Inflammatory macrophage treated with lipopolysaccharide for 1 hour (primary cell): ENCODE results near the gene PVR.
"Not testable (repeated sequence)": the region's sequence is repeated elsewhere in the genome, so short reads cannot be mapped to it uniquely, and the experiment has no call there.

Source experiments
- DNase-seq, 2 donors: peaks; one replicate each; pipeline ENCODE4 v3.0.0-alpha.2; 2020 to 2022

Gene PVR

DNA sequence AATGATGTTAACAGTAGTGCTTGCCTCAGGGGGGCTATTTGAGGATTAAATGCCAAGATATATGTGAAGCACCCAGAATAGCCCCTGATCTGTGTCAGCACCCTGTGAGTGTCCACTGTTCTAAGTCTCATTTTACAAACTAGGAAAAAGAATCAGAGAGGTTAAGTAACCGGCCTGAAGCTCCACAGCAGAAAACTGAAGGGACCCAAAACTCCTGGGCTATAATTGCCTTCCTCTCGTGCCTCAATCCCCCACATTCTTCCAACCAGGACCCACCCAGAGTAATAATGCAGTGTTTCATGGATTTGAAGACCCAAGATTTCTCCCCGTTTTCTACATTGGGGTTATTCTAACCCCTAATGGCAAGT is 2.3 kb downstream of the PVR start:
- DNase-seq, result no peak

DNA sequence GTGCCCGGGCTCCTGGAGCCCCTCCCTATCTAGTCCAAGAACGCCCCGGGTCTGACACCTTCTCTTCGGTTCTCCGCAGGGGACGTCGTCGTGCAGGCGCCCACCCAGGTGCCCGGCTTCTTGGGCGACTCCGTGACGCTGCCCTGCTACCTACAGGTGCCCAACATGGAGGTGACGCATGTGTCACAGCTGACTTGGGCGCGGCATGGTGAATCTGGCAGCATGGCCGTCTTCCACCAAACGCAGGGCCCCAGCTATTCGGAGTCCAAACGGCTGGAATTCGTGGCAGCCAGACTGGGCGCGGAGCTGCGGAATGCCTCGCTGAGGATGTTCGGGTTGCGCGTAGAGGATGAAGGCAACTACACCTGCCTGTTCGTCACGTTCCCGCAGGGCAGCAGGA is 3.4 kb downstream of the PVR start:
- DNase-seq, result no peak

DNA sequence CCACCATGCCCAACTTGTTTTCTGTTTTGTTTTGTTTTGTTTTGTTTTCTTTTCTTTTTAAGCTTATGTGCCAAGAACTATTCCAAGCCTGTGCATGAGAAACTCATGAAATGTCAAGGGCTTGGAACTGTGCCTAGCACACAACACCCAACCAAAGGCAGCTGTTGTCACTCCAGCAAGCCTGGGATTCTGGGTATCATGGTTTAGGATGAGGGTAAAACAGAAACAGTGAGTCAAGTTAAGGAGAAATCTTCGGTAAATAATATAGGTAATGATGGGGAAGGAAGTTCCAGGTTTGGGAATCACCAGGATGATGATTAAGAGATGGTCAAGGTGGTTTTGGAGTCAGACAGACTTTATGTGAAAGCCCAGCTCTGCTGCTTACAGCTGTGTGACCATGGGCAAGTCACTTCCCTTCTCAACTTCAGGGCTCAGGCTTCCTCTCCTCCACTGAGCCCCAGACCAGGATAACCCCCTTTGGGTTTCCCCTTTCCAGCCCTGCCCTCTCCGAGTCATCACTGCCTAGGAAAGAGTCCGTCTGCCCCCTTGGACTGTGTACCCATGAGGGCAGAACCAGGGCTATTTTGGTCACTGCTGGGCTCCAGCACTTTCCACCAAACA is 5.0 kb downstream of the PVR start:
- peak; percentile 66 to 81 for DNase-seq

DNA sequence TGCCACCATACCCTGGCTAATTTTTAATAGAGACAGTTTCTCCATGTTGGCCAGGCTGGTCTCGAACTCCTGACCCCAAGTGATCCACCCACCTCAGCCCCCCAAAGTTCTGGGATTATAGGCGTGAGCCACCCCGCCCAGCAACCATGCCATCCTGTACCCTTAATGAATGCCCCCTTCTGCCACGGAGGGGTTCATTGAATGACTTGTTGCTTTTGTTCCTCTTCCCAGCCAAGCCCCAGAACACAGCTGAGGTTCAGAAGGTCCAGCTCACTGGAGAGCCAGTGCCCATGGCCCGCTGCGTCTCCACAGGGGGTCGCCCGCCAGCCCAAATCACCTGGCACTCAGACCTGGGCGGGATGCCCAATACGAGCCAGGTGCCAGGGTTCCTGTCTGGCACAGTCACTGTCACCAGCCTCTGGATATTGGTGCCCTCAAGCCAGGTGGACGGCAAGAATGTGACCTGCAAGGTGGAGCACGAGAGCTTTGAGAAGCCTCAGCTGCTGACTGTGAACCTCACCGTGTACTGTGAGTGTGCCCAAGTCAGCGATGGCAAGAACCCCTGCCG is 6.0 kb downstream of the PVR start:
- DNase-seq, result no peak

DNA sequence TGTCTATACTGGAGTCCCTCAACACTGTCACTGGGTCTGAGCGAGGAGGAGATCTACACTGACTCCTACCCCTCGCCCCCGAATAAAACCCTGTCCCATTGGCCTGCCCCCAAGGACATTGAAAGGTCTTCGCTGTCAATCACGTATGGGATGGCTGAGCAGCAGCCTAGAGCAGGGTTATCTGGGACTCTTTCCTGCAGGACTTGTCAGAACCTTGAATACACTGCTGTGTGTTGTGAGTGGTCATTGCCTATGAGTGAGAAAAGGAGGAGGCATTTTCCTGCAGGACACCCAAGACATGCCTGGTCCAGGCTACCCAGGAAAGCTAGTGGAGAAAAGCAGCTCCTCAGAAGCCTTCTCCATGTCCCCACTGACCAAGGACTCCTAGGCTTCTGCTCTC is 9.6 kb downstream of the PVR start:
- no peak for DNase-seq

DNA sequence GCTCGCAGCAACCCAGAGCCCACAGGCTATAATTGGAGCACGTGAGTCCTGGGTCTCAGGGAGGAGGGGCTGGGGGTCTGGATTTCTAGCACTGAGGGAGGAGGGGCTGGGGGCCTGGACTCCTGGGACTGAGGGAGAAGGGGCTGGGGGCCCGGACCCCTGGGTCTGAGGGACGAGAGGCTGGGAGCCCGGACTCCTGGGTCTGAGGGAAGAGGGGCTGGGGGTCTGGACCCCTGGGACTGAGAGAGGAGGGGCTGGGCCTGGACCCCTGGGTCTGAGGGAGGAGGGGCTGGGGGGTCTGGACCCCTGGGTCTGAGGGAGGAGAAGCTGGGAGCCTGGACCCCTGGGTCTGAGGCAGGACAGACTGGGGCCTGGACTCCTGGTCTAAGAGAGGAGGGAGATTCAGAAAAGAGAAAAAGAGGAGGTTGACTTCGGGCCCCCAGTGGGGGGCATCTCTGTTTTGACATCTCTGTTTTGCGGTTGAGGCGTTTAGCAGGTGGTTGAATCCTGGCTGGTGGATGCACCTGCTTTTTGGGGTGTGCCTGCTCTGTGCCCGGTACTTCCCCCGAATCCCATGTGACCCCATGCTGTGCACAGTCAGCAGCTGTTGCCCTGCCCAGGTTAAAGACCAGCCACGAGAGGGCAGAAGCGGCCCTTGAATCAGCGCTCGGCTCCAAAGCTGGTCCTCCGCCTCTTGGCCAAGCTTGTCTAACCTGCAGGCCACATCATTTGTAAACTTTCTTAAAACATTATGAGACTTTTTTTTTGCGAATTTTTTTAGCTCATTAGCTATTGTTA is 10.5 kb downstream of the PVR start:
- DNase-seq, result peak; percentile 67 to 77

DNA sequence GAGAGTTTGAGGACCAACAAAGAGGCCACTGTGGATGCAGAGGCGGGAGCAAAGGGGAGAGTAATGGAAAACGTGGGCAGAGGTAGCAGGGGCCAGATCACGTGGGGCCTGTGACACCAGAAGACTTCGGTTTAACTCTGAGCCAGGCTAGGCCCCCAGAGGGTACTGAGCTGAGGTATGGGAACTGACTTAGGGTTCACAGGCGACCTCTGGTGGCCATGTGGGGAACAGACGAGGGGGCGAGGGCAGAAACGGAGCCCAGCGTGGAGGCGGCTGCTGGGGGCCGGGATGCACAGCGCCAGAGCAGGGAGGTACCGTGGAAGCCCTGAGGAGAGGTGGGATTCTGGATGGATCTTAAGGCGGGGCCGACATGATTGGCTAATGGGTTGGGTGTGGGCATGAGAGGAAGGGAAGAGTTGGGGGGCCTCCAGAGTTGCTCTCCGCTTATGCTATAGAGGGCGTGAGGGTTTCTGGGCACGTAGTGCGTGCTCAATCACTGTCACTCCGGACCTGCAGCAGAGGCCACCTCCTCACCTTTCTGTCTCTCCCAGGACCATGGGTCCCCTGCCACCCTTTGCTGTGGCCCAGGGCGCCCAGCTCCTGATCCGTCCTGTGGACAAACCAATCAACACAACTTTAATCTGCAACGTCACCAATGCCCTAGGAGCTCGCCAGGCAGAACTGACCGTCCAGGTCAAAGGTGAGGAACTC is 13.7 kb downstream of the PVR start:
- DNase-seq, result peak; percentile 40 to 79

DNA sequence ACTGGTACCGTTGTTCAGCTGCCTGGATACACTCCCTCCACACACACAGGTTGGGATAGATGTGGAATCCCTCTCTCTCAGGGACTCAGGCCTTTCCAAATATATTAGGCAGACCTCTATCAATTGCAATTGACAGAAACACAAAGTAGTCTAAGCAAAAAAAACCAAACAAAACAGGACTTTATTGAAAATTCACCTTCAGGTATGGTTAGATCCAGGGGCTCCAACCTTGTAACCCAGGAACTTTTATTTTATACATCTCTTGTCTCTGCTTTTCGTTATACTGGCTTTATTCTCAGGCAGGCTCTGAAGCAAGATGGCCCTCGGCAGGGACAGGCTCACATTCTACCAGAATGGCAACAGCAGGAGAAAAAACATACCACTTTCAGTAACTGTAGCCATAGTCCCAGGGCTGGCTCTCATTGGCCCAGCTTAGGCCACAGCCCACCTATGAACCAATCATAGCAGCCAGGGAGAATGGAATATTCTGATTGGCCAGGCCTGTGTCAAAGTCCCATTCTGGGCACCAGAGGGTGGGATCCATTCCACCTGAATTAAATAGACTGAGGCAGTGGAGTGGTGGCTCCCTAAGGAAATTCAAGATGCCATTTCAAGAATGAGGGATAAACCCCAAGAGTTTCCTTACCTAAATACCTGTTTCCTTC is 14.5 kb downstream of the PVR start:
- DNase-seq, result no peak

DNA sequence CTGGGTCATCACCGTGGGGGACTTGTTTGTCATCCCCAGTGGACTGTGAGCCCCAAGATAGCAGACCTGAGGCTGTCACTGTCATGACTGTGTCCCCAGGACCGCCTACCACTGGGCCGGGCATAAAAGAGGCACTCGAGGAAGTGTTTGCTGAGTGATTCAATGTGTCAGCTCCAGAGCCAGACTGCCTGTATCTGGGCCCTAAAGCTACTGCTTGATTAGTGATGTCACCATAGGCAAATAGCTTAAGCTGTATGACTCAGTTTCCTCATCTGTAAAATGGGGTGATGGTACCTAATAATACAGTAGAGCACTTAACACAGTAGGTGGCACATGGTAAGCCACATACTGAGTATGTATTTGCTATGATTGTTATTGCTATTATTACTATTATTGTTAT is 16.4 kb downstream of the PVR start:
- no peak for DNase-seq

DNA sequence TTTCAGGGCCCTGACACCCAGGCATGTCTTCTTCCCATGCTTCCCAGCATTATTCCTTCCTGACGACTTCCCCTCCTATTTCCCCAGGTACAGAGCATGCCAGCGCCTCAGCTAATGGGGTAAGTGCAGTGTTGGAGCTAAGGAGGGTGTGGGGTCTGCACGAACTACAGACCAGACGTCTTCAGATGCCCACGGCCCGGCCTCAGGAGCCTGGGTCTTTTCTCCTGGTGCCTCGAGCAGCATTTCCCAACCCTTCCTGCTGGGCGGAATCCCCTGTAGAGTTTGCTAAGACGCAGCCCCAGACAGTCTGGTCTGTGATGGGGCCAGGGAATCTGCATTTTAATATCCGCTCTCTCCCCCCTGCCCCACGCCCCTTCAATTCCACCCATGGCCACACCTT is 17.5 kb downstream of the PVR start:
- DNase-seq, result no peak

DNA sequence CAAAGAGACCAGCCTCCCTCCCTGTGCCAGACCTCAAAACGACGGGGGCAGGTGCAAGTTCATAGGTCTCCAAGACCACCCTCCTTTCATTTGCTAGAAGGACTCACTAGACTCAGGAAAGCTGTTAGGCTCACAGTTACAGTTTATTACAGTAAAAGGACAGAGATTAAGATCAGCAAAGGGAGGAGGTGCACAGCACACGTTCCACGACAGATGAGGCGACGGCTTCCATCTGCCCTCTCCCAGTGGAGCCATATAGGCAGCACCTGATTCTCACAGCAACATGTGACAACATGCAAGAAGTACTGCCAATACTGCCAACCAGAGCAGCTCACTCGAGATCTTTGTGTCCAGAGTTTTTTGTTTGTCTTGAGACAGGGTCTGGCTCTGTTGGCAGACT is 18.2 kb downstream of the PVR start:
- no peak for DNase-seq

DNA sequence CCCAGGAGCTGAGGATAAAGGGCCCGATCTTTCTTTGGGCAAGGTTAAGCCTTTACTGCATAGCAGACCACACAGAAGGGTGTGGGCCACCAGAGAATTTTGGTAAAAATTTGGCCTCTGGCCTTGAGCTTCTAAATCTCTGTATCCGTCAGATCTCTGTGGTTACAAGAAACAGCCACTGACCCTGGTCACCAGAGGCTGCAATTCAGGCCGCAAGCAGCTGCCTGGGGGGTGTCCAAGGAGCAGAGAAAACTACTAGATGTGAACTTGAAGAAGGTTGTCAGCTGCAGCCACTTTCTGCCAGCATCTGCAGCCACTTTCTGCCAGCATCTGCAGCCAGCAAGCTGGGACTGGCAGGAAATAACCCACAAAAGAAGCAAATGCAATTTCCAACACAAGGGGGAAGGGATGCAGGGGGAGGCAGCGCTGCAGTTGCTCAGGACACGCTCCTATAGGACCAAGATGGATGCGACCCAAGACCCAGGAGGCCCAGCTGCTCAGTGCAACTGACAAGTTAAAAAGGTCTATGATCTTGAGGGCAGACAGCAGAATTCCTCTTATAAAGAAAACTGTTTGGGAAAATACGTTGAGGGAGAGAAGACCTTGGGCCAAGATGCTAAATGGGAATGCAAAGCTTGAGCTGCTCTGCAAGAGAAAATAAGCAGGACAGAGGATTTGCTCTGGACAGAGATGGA is 19.1 kb downstream of the PVR start:
- DNase-seq, result no peak

DNA sequence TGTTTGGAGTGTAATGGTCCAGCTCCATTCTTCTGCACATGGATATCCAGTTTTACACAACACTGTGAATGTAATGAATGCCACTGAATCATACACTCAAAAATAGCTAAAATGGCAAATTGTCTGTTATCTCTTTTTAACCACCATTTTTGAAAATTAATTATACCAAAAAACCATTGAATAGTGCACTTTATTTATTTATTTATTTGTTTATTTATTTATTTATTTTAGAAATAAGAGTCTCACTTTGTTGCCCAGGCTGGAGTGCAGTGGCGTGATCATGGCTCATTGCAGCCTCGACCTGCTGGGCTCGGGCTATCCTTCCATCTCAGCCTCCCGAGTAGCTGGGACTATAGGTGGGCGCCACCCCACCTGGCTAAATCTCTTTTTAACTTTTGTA is 20.3 kb downstream of the PVR start:
- no peak for DNase-seq

DNA sequence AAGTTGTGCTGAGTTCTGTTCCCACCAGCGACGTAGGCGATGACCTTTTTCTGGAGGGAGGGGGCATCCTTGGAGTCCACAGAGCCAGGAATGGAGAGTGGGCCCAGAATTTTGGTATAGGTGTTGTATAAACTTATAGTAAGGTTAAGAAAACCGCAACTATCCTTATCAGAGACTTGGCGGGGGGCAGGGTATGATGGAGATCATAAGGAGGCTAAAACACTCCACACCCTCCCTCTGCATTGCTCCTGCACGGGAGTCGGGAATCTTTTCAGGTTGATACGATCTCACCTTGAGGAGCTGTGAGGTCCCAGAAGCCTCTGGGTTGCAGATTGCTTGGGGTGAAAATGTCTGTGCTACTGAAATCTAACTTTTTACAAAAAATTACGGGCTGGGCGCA is 21.3 kb downstream of the PVR start:
- DNase-seq, result no peak

DNA sequence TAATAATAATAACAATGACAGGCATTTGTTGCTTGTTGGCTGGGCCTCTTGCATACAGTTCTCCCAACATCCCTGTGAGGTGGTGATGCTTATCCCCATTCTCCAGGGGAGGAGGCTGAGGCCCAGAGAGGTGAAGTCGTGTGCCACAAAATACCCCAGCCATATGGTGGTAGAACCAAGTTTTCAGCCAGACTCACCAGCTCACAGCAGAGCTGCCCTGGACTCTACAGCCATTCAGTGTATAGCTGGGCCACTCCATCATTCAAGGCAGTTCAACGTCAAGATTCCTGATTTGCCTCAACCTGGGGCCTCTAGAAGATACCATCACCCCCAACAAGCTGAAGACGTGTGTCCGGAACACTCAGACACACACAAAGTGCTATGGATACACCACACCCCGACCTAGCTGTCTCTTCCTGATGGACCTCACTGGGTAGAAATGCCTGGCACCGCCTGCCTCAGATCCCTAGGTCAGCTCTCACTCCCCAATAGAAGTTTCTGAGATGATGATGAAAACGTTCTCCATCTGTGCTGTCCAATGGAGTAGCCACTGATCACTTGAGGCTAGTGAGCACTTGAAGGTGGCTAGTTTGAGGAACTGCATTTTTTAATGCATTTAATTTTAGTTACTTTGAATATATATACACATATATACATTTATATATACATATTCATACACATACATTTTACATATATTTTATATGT is 23.3 kb downstream of the PVR start:
- no peak for DNase-seq

DNA sequence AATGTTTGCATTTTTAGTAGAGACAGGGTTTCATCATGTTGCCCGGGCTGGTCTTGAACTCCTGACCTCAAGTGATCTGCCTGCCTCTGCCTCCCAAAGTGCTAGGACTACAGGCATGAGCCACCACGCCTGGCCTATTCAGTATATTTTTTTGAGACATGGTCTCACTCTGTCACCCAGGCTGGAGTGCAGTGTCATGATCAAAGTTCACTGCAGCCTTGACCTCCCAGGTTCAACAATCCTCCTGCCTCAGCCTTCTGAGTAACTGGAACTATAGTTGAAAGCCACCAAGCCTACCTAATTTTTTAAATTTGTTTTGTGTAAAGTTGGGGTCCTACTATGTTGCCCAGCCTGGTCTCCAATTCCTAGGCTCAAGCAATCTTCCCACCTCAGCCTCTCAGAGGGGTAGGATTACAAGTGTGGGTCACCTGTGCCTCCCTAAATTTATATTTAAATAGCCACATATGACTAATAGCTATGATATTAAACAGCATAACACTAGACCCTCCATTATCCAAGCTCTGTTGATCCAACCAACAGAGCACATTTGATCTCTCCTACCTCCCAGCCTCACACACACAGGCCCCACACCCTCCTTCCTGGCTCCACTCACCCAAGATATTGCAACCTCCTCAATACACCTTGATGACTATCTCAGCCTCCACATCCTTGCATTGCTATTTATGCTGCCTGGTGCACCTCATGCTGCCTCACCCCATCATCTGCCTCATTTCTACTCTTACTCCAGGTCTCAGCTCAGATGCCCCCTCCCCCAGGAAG is 25.5 kb downstream of the PVR start:
- no peak for DNase-seq

DNA sequence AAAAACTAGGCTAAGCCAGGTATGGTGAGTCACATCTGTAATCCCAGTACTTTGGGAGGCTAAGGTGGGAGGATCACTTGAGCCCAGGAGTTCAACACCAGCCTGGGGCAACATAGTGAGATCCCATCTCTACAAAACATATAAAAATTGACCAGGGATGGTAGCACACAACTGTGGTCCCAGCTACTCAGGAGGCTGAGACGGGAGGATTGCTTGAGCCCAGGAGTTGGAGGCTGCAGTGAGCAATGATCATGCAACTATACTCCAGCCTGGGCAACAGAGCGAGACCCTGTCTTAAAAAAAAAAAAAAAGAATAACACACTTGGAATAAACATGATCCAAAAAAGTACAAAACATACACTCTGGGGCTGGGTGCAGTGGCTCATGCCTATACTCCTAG is 26.3 kb downstream of the PVR start:
- not testable (repeated sequence) for DNase-seq

DNA sequence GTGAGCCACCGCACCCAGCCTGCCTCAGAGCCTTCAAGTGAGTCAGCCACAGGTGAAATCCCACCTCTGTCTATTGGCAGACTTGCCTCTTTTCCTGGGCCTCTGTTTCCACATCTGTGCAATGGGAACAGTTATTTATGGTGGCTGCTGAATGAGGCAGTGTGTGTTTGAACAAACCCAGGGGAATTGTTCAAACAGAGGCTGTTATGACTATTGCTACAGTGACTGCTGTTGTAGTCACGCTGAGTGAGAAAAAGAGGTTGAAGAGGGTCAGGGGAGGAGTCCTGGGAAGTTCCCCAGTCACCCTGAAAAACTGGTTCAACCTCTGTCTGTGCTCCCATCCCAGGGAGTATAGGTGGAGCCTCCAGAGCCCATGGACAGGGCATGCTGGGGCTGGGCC is 27.7 kb downstream of the PVR start, which contains the start of gene CEACAM19:
Gene CEACAM19, plus strand, starts transcription at position 83 of the 400 bp plus-strand sequence. CDS start 450 bp downstream, outside the sequence.
- DNase-seq, result no peak

DNA sequence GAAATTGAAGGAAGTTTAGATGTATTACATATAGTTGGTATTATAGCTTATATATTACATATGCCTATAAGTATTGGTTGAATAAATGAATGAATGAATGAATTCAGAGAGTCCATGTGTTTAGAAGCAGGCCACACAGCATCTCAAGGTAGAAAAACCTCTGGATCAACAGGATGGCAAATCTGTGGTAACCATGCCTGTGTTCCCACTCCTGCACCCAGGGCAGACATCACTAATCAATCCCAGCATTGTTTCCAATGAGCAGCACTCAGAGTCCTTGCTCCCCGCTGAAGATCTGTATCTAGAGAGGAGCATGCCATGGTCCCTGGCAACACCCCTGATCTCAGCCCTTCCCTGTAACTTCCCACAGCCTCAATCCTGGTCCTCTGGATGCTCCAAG is 28.5 kb downstream of the PVR start:
- DNase-seq, result no peak

DNA sequence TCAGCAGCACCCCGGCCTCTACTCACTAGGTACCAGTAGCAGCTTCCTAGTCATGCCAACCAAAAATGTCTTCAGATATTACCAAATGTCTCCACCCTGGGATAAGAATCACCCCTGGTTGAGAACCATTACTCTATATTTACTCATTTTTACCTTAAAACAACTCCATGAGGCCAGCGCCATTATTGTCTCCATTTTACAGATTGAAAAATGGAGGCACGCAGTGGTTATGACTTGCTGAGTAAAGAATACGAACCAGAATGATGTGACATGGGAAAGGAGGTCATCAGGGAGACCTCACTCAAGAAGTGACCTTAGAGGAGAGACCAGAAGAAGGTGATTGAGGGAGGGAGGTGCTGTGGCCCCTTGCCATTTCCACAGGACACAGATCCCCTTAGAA is 29.8 kb downstream of the PVR start:
- DNase-seq, result no peak

DNA sequence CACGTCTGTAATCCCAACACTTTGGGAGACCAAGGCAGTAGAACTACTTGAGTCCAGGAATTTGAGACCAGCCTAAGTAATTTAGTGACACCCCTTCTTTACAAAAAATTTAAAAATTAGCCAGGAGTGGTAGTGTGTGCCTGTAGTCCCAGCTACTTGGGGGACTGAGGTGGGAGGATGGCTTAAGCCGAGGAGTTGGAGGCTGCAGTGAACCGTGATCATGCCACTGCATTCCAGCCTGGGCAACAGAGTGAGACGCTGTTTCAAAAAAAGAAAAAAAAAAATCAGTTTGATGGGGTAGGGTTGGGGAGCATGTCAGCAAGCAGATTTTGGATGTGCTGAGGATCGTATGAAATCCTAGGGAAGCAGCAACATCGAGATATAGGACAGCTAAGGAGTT is 31.8 kb downstream of the PVR start:
- no peak for DNase-seq
